HG03469 (cell line): ENCODE results near the gene CCL28.
"Not testable (repeated sequence)": the region's sequence is repeated elsewhere in the genome, so short reads cannot be mapped to it uniquely, and the experiment has no call there.

Experiments
- ATAC-seq: cut with Tn5 transposase; IDR thresholded peaks from one replicate; pipeline ENCODE4 v1.9.1; 2021; ENCODE audit warnings: mild to moderate bottlenecking, moderate library complexity, moderate number of reproducible peaks; ENCODE audit not compliant: unreplicated experiment

CCL28 gene

GRCh38 chr5:43411495-43411894, 696 bp downstream of the CCL28 start:
- ATAC-seq: no peak

- no peak for ATAC-seq
These were observed 1.8 kb downstream of the CCL28 start for GRCh38 chr5:43410414-43410813.

DNA sequence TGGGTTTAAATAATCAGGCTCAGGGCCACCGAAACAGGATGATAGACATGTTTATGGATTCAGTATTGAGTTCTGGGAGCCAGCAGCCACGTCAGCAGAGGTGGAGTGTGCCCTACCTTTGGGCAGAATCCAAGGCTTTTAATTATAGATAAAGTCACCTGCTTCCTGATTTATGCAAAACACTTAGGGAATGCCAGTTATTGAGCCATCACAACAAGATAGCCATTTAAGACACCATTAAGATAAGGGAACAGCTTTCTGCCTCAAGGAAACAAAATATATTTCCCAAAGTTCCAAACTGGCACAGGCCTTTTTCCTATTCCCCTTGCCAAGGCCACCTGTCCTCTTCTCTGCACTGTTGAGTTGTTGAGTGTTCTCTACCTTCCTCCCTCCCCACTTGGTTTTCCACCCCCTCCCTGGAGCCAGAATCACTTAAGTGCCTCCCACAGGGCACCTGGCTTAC, 2.4 kb downstream of the CCL28 start:
- ATAC-seq: no peak

DNA sequence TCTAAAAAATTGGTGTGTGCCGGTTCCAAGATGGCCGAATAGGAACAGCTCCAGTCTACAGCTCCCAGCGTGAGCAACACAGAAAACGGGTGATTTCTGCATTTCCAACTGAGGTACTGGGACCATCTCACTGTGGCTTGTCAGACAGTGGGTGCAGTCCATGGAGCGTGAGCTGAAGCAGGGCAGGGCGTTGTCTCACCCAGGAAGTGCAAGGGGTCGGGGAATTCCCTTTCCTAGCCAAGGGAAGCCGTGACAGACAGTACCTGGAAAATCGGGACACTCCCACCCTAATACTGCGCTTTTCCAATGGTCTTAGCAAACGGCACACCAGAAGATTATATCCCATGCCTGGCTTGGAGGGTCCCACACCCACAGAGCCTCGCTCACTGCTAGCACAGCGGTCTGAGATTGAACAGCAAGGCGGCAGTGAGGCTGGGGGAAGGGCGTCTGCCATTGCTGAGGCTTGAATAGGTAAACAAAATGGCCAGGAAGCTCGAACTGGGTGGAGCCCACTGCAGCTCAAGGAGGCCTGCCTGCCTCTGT, 9.6 kb downstream of the CCL28 start:
- ATAC-seq: not testable (repeated sequence)

DNA sequence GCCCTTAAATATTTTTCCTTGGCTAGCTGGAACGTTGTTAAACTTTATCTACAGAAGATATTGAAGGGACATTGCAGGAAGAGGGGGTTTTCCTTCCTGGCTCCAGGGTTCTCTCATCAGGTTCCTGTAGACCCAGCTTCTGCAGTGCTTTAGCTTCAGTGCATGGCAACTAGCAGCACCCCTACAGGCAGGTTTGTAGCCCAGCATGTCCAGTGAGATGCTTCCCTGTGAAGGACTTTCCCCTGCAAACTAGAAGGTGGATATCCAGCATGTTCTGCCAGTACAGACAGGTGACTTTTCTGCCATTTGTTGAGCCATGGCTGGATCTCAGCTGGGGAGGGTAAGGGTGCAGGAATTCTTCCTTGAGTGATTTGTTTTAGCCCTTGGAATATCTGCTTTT, 10.4 kb downstream of the CCL28 start:
- ATAC-seq: no peak

- ATAC-seq: no peak
These were observed 12.1 kb downstream of the CCL28 start for GRCh38 chr5:43400082-43400481.

DNA sequence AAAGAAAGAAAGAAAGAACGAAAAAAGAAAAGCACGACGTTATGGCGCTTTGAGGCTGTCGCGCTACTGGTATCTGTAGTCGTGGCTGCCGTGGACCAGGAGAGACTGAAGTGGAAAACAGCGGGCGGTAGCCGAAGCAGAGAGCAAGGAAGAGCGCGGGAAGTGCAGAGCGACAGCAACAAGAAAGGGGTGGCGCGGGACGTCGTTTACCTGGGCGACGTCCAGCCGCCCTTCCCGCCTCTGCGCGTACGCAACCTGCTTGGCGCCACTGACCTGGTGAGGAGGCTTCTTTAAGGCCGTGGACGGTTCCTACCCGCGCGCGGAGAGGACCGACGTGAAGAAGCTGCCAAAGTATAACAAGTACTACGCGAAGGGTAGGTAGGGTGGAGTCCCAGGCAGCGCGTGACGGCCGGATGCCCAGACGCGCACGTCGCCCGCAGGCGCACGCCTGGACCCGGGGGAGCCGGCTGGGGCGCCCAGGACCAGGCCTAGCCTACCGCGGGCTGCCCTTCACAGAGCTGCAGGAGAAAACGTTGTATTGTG, 15.4 kb downstream of the CCL28 start:
- peak; percentile 89 for ATAC-seq

DNA sequence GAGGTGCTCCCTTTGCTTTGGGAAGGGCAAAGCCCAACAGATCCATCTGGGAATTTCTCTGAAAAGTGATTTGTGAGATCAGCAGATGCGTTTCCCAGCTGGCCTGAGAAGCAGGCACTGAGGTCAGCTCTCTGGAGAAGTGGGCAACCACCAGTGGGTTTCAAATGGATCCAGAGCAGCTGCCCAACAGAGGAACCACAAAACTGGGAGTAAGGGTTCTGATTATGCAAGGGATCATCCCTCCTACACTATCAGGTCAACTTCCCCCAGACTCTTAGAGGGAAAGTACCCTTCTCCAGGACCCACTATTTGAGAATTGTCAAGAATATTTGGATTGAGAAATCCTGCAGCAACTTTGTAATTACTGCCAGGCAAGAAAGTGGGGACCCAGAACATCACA, 21.7 kb downstream of the CCL28 start:
- ATAC-seq: no peak

GRCh38 chr5:43389679-43390329, 22.4 kb downstream of the CCL28 start:
- ATAC-seq: no peak

DNA sequence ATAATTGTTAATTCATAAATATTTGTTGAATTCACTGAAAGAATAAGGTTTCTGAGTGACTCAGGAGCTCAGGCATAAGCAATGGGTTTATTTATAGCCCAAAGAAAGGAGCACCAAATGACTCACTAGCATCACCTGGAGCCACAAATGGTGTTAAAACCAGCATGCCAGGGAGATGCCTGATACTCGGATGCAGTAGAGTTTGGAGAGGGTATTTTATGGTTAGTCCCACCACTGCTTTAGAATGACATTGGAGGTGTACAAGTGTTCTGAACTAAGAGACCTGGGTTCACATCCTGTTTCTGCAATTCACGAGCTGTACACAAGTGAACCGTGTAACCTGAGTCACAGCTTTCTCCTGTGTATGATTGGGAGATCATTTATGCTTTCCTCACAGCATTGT, 25.2 kb downstream of the CCL28 start:
- ATAC-seq: no peak

- no peak for ATAC-seq
These were observed 35.6 kb downstream of the CCL28 start for GRCh38 chr5:43376496-43377140.

- ATAC-seq: no peak
These were observed 40.4 kb downstream of the CCL28 start for GRCh38 chr5:43371821-43372220.

- no peak for ATAC-seq
These were observed 41.8 kb downstream of the CCL28 start for GRCh38 chr5:43370352-43370751.

- no peak for ATAC-seq
These were observed 42.5 kb downstream of the CCL28 start for GRCh38 chr5:43369651-43370050.

- no peak for ATAC-seq
These were observed 44.1 kb downstream of the CCL28 start for GRCh38 chr5:43367909-43368669.

GRCh38 chr5:43367453-43367852, 44.7 kb downstream of the CCL28 start:
- no peak for ATAC-seq

GRCh38 chr5:43366680-43367246, 45.4 kb downstream of the CCL28 start:
- not testable (repeated sequence) for ATAC-seq

DNA sequence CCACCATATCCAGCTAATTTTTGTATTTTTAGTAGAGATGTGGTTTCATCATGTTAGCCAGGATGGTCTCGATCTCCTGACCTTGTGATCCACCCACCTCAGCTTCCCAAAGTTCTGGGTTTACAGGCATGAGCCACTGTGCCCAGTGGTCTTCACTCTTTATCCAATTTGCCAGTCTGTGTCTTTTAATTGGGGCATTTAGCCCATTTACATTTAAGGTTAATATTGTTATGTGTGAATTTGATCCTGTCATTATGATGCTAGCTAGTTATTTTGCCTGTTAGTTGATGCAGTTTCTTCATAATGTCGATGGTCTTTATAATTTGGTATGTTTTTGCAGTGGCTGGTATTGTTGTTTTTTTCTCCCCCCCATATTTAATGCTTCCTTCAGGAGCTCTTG, 47.0 kb downstream of the CCL28 start:
- not testable (repeated sequence) for ATAC-seq

DNA sequence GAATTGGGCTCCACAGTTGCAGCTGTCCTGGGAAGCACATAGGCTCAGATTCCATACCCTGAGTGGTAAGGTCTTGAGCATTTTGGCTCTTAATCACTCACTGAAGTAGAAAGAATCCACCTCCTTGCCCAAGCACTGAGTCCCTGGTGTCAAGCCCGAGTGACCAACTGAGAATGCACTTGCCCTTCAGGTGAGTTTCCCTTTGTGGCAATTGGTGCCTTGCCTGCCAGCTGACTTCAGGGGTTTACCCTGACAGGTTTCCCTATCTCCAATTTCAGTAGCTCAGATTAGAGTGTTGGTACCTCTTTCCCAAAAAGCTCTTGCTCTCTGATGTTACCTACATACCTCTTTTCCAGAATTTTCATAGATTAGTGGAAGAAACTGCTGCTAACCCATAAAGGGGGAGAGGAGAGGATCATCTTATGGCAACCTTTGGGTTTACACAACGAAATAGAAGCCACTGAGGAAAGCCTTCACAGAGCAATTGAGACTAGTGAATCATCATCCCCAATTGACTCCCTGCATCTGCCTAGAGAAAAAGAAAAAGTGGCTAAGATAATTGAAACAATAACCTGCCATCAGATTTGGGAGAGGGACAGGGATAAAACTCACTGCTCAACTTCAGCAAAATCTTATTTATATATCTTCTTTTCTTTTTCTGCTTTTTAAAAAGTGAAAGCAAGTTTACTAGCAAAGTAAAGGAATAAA, 48.6 kb downstream of the CCL28 start:
- ATAC-seq: no peak

- ATAC-seq: no peak
These were observed 49.3 kb downstream of the CCL28 start for GRCh38 chr5:43362725-43363435.
